ENCODE results near the gene BUD31.

The BUD31 gene

GRCh38 chr7:99374111-99375064, 34.4 kb upstream of the BUD31 start, which contains the start of gene ARPC1B:
TSS of gene ARPC1B (plus strand) at chr7:99374730. CDS start at chr7:99385715, 10,985 bp downstream.
- H3K4me3 ChIP-seq (ENCODE audit: low read depth, low read length): peak within 1 kb of the TSS; percentile 60
- no peak for TF ChIP-seq CTCF (IDR thresholded peaks at IDR 0.05; ENCODE audit: borderline replicate concordance, insufficient read depth, low read depth, low read length)

GRCh38 chr7:99375070-99375807, 33.5 kb upstream of the BUD31 start:
- TF ChIP-seq CTCF (IDR thresholded peaks at IDR 0.05; ENCODE audit: borderline replicate concordance, insufficient read depth, low read depth, low read length): no peak
- peak overlapping the region; percentile 60 for H3K4me3 ChIP-seq (ENCODE audit: low read depth, low read length)

DNA sequence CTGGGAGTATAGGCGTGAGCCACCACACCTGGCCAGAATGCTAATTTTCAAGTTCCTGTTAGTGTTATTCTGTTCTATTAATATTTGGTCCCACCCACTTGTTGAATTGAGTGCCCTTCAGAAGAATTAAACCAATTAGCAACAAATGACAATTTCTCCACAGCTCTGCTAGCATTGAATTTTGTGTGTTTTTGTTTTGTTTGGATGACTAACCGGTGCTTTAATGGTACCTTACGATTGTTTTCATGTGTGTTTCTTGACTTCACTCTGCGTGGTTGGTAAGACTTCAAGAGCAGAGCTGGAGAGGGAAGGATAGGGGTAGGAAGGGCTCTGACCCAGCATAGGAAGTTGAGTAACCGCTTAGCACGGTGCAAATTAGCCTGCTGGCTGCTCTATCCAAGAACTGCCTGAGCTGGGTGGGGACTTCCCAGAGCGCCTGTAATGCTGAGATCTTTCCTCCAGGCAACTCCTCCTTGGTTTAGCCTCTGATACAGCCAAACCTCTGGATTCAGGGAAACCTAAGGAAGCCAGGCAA, 29.7 kb upstream of the BUD31 start:
- TF ChIP-seq CTCF (IDR thresholded peaks at IDR 0.05; ENCODE audit: borderline replicate concordance, insufficient read depth, low read depth, low read length): no peak
- peak overlapping the region; percentile 53 for H3K4me3 ChIP-seq (ENCODE audit: low read depth, low read length)

GRCh38 chr7:99379693-99380031, 29.1 kb upstream of the BUD31 start:
- peak overlapping the region; percentile 53 for H3K4me3 ChIP-seq (ENCODE audit: low read depth, low read length)

GRCh38 chr7:99380032-99380822, 28.5 kb upstream of the BUD31 start:
- peak overlapping the region; percentile 53 for H3K4me3 ChIP-seq (ENCODE audit: low read depth, low read length)
- no peak for TF ChIP-seq CTCF (IDR thresholded peaks at IDR 0.05; ENCODE audit: borderline replicate concordance, insufficient read depth, low read depth, low read length)

GRCh38 chr7:99380823-99381663, 27.7 kb upstream of the BUD31 start:
- peak overlapping the region; percentile 53 for H3K4me3 ChIP-seq (ENCODE audit: low read depth, low read length)
- TF ChIP-seq CTCF (IDR thresholded peaks at IDR 0.05; ENCODE audit: borderline replicate concordance, insufficient read depth, low read depth, low read length): no peak
